Measurements from ENCODE around the gene DMBX1.

DMBX1 gene

DNA sequence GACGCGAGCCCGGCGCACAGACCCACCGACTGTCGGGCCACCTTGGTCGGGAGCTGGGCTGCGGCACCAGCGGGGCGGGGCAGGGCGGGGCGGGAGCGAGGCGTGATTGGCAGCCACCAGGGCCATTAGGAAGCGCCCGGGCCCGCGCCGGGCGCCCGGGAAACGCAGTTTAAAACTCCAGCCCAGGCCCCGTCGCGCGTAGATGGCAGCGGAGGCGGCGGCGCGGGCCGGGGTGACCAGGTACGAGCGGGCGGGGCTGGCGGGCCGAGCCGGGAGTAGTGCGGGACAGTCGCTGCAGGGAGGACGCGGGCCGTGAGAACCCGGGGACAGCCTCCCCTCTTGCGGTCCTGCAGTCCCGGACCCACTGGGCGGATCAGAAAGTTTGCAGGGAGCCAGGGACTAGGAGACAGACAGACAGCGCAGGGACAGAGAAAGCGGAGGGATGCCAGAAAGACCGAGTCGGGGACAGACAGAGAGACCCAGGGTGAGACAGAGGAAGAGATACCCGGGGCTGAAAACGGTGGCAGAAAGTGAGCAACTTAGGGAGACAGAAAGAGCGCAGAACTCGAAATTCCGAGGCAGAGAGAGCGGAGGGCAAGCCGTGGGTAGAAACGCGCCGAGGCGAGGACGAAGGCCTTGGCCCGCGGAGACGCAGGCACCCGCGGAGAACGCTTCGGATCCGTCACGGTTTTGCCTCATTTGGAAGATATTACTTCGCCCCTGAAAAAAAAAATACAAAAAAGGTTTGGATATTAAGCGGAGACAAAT, at the start of gene DMBX1:
DMBX1 (plus strand) TSS at position 199 of the 768 bp plus-strand sequence. CDS start 17,175 bp downstream, outside the sequence.
- DNase-seq (ENCODE audit: low spot score): peak; percentile 62

DNA sequence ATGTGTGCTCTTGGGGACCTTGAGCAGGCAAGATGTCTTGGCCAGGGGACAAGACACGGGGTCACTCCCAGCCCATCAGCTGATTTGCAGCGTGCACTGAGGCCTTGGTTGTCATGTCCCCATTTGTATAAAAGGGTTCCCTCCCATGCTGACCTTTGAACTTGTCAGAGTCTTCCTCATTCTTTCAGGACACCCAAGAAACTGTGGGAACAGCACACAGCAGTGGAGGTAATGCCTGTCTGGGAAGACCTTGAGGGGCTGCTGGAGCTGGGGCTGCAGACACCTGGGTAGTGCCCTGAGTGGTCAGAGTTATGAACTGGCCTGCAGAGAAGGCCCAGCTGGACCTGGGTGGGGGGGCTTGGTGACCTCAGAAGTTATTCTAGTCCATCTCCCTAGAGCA, 49.2 kb upstream of the DMBX1 start:
- no peak for DNase-seq (ENCODE audit: low spot score)

DNA sequence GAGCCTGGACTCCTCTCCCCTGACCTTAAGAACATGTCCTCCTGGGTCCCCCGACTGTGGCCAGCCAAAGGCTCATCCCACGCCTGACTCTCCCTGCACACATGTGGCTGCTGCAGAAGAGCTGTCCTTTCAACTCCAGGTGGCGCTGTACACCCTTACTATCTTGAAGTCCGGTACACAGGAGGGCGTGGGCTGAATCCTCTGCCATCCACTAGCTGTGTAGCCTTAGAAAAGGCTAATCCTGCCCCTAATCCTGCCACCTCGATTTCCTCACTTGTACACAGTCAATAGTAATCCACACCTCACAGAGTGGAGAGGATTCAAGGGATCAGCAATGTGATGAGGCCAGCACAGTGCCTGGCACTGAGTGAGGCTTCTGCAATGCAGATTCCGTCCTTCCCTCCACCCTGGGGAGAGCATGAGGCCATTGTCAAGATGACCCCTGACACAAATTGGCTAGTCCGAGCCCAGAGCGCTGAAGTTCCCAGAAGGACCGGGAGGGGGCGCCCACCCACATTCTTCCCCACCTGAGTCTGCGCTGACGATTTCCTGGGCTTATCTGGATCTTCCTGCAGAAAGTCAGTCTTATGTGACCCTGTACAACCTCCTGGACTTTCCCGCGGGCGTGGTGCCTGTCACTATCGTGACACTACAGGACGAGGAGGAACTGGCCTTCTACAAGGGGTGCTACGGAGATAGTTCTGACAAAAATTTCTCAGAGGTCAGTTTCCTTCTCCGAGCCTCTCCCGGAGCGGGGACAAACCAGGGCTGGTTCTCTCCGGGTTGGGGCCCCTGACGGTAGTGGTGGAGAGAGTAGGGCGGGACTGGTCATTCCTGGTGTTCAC, 47.1 kb upstream of the DMBX1 start:
- peak; percentile 89 for DNase-seq (ENCODE audit: low spot score)

DNA sequence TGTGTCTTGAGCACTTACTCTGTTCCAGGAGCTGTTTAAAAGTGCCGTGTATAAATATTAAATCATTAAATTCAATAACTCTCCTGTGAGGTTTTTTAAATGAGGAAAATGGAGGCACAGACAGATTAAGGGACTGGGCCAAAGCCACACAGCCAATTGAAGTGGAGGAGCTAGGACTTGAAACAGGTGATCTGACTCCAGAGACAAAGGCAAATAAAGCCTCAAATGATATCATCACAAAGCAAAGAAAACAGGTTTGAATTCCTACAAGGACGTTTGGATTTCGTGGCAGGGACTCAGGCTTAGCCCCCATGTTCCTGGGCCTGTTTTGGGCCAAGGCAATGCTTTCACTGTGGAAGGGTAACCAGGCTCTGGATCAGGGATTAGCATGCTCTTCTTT, 45.2 kb upstream of the DMBX1 start:
- DNase-seq (ENCODE audit: low spot score): no peak

DNA sequence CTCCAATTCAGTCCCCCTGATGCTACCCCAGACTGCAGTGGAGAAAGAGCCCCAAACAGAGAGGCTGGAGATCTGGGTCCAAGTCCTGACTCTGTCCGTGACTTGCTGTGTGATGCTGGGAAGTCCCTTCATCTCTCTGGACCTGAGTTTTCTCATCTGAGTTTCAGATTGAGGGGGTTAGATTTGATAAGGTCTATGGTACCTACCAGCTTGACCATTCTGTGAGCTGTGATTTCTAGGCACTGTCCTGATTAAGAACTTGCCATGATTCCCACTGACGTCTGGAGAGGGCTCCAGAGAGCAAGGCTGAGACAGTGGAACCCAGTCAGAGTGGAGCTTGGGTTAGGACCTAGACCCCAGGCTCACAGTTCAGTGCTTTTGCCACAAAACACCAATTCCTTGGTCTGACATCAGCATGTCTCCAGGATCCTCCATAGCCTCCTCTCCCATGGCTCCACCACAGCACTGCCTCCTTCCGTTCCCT, 43.8 kb upstream of the DMBX1 start:
- no peak for DNase-seq (ENCODE audit: low spot score)

DNA sequence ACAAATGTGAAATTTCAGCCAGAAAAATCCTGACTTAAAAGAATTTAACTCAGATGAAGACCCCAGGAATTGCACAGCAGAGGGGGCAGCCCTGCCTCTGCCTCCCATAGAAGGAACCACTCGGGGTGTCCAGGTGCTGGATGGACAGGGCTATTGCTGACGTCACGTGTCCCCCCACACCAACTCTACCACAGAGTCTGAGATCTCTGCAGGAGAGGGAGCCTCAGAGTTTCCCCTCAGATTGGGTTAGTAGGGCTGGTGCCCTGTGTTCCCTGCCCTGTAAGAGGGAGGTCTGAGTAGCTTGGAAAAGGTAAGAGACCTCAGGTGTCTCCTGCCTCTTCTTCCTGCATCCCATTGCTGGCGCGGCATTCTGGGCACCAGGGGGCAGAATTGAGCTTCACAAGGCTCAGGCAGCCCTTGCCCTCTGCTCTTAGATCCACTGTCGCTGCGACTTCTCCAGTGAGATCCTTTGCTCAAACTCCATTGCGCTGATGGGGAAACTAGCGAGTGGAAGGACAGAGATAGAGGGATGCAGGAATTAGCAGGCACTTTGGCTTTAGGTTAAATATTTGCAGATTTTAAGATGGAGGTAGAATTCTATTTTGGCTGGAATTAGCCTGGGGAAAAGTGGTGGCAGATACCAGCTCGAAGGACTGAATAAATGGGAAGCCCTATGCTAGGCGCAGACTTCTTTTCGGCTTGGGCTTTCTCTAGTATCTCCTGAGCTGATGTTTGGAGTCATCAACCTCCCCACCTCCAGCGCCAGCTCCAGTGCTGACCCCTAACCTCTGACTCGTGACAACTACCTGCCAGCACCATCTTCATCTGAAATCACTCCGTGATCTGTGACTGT, 42.8 kb upstream of the DMBX1 start:
- peak; percentile 37 for DNase-seq (ENCODE audit: low spot score)

DNA sequence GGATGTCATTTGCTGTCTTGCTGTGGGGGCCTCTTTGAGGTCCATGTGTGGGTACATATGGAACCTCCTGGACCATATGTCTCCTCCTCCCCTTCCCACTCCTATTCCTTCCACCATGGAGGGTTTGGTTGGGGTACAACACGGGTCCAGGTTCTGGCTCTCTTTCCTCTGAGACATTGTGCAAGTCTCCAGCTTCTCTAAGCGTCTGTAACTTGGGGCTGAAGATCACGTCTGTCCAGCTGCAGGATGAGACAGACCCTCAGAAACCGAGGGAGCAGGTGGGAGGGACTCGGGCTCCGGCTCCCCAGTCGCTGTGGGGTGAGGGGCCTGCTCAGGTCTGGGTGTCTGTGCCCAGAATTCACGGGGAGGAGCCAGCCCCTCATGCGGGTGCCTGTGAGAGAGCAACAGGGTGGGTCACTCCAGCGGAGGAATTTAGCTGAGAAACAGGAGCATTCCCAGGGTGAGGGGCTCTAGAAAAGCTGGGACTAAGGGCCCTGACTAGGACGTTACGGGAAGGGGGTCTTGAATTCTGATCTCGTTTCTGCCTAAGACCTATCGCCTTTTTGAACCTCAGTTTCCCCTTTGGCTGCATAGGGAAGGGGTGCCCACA, 42.0 kb upstream of the DMBX1 start:
- DNase-seq (ENCODE audit: low spot score): no peak

DNA sequence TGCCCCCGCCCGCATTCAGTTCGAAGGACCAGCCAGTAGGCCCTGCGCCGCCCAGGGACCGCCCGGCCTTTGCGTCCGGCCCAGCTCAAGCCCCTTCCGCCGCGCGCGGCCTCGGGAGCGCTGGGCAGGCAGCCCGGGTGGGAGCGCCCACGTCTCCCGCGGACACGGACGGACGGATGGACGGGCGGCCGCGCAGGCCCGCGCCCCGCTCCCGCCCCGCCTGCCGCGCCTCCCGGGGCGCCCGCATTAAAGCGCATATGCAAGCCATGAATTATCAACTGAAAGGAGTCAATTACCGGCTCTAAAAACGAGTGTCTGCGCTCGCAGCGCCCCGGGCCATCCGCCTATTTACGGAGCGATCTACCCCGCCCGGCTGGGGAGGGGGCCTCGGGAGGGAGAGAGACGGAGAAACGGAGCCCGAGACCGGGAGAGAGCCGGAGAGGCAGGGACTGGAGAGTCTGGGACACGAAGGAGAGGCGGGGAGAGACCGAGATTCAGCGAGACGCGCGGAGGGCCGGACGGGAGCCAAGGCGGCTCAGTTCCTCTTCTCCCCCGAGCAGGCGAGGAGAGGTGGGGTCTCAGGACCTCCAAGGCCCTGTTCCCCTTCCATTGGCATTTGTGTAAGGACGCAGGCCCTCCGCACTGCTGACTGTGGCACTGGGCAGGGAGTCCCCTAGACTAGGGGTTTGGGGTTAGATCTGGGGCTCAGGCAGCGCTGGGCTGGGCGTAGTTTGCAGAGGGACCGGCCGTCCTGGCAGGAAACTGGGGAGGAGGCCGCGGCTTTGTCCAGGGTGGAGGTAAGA, 41.3 kb upstream of the DMBX1 start:
- no peak for DNase-seq (ENCODE audit: low spot score)

DNA sequence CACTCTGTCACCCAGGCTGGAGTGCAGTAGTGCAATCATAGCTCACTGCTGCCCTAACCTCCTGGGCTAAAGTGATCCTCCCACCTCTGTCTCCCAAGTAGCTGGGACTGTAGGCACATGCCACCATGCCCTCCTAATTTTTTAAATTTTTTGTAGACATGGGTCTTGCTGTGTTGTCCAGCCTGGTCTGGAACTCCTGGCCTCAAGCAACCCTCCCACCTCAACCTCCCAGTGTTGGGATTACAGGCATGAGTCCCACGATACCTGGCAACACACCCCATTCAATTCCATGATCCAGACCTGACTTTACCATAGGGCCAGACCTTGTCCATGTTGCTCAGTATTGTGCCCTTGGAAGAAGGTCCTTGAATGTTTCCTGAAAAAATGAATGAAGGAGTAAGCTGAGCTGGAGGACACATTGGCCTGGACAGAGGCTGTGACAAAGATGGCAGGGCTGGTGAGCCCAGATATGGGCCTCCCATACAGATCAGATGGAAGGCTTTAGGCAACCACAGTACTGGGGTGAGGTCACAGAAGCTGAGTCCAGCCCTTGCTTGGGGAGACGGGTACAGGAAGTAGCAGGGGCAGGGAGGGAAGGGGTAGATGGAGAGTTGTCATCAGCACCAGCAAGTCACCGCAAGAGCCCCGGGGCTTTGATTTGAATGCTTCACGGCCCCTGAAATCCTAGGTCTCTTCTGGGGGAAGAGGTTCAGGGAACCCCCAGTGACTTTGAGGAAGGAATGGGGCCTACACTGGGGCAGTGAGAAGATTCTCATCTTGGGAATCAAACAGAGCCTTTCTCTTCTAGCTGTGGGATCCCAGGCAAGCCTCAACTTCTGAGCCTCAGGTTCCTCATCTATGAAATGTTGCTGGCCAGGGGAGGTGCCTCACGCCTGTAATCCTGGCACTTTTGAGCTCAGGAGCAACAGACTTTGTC, 40.1 kb upstream of the DMBX1 start:
- no peak for DNase-seq (ENCODE audit: low spot score)

DNA sequence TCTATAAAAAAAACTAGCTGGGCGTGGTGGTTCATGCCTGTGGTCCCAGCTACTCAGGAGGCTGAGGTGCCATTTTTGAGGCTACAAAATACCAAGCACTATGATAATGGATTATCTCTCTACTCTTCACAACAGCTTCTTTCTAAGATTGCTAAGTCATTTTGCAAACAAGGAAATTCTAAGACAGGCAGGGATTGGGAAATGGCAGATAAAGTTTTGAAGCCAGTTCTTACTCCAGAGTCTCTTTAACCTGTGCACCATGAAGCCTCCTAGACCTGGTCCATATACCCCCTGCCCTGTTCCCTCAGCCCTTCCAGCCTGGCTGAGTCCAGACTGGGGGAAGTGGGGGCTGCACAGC, 39.5 kb upstream of the DMBX1 start:
- no peak for DNase-seq (ENCODE audit: low spot score)

DNA sequence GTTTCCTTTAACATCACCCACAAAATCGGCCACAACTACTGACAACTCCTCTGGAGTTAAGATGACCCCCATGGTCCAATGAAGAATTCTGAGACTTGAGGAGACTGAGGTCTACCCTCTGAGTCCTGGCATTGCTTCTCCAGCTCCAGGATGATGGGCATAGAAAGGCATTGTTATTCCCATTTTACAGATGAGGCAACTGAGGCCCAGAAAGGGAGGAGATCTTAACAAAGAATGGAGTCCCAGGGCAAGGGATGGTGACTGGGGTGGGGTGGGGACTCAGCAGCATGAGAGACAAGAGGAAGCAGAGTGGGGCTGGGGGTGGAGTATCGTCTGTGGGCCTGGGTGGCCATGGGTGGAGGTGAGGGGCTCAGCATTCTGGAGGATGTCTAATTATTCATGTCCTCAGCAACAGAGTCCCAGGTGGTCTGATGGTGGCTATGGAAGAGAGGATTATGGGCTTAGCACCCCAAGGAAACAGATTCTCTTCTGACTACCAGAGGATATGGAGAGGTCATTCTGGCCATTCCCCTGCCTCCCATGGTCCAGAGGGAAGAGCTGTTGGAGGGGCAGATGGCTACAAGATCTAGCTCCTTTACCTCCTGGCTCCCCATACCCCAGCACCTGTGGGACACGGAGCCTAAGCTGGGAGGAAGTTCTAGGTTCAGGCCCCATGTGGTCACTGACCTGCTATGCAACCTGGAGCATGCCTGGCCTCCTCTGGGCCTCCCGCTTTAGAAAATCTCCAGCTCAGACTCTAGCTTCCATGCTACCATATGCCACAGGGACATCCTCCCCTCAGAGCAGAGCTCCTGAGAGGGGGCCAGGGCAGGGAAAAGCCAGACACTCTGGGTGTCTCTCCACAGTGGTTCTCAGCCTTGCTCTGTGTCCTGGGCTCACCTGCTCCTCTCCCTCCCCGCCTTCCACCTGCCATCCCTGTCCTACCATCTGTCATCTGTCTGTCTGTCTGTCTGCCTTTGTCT, 37.4 kb upstream of the DMBX1 start:
- DNase-seq (ENCODE audit: low spot score): no peak

DNA sequence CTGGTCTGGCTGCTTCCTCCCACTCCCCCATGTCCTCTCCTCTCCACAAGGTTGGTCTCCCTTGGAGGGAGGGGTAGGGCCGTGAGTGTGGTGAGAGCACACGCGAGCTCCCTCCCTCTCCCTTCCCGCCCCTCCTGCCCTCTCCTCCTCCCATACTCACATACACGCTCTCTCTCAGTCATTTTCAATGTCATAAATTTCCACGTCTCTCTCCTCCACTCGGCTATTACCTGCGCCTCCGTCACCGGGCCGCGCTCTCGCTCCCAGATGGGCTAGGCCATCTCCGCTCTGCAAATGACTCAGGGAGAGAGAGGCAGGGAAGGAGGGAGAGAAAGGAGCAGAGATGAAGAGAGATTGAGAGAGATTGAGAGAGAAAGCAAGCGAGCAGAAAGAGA, 36.7 kb upstream of the DMBX1 start:
- DNase-seq (ENCODE audit: low spot score): no peak

DNA sequence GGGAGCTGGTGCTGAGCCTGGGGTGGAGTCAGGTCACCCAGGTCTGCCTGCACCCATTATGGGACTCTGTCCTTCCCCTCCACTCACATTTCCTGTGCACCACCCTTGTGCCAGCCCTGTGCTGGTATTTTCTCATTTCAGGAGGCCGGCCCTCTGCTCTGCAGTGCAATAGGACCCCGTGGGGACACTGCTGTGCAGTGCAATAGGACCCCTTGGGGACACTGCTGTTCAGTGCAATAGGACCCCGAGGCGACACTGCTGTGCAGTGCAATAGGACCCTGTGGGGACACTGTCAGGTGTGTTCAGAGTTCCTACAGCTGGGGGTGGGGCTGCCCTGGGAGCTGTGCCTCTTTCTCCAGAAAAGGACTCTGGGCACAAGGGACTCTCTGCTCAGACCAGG, 36.2 kb upstream of the DMBX1 start:
- no peak for DNase-seq (ENCODE audit: low spot score)

DNA sequence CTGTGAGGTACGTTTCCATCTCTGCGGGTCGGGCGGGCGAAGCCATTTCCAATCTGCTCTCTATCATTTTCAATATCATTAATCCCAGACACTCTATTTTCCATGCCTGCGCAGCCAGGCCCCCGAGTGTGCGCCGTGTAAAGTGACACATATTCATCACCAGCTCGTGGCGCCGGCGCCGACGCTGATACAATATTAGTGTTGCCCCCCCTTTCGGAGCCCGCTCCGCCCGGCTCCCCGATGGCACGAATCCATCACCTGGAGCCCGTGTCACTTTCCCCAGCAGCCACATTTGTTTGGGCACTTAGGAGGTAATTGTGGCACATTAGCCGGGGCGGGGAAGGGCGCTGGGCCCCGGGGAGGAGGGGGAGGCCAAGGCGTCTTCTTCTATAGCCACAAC, 33.7 kb upstream of the DMBX1 start:
- no peak for DNase-seq (ENCODE audit: low spot score)

DNA sequence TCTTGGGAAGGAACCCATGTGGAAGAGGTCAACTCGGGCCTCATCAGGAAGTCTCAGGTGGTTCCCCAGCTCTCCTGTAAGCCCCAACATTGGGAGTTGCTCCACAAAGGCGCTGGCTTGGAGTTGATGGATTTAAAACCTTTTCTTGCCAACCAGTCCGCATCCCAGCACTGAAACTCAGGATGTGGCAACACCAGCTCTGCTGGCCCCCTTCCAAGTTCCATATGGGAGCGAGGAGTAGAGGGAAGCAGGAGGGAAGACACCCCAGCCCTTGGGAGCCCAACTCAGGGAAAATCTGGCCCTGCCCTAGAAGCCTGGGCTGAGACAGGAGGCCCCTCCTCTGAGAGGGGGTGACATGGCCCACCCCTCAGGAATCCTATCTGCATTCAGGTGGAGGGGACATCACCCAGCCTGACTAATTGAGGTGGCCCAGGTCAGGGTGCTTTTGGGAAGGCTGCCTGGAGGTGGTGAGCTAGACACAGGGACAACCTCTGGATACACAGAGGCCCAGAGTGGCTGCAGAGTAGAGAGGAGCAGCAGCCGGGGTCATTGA, 33.1 kb upstream of the DMBX1 start:
- DNase-seq (ENCODE audit: low spot score): no peak

DNA sequence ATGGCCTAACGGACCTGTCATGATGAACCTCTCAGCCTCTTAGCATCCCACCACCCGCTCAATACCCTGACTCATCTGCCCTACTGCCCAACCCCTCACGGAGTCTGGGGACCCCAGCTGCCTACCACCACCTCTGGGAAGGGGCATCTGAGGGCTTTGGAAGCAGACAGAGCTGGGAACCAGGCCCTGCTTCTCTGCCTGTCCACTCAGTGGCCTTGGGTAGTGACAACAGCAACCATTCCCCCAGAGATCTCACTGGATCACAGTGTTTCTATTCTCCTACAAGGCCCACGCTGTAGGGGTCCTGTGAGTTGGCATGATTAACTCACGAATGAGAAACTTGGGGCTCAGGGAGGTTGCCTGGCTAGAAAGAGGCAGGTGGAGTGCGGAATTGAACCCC, 32.5 kb upstream of the DMBX1 start:
- DNase-seq (ENCODE audit: low spot score): no peak

DNA sequence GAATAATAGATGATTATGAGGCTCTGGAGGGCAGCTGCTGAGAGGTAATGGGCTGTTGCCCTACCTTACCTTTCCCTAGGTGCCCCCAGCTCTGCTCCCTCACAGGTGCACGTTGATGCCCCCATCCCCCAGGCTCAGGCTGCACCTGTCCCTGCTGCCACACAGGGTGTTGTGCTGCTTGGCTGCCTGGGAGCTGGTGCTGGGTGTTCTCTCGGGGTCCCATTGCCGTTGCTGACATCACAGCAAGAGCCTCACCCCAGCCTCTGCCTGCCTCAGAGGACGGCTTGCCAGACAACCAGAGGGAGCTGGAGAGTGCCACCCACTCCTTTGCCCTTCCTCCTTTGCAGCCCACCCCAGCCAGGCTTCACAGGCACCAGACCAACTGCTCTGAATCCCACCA, 31.4 kb upstream of the DMBX1 start:
- no peak for DNase-seq (ENCODE audit: low spot score)

DNA sequence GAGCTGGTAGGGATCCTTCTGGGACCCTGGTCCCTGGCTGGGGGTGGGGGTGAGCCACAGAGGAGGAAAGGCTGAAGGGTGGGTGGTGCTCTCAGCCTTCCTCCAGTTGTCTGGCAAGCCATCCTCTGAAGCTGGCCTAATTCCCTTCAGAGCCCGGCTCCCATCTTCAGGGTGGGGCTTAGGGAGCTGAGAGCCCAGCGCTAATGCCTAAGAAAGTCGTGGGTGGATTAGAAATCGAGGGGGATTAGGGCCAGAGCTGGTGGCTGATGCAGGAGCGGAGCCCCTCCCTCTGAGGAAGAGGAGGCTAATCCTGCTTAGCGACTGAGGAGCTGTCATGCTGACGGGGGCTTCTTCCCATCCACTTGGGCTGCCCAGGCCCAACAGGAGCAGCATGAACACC, 30.8 kb upstream of the DMBX1 start:
- DNase-seq (ENCODE audit: low spot score): no peak
